Upper lobe of left lung (tissue), 4 donors: ENCODE measurements around the gene ELF1.
"Not testable (repeated sequence)": the region's sequence is repeated elsewhere in the genome, so short reads cannot be mapped to it uniquely, and the experiment has no call there.

Experiments used
- EP300 ChIP-seq, 4 donors: sonication (generic); formaldehyde crosslinking; IDR thresholded peaks; one replicate each; pipeline ENCODE4 v1.5.1; 2017; ENCODE audit warnings: antibody characterized with exemption in 4 of 4, control low read depth in 2 of 4
- TF ChIP-seq, protein P1 (sequence below), 6 experiments: fragments of 450-650 bp in 4 of 6; fragments of 200-600 bp in 2 of 6; sonication (generic) in 2 of 6; IDR thresholded peaks; one replicate each; pipeline ENCODE4 v1.5.1; 2016 to 2019; ENCODE audit warnings: antibody characterized with exemption in 6 of 6

DNA sequence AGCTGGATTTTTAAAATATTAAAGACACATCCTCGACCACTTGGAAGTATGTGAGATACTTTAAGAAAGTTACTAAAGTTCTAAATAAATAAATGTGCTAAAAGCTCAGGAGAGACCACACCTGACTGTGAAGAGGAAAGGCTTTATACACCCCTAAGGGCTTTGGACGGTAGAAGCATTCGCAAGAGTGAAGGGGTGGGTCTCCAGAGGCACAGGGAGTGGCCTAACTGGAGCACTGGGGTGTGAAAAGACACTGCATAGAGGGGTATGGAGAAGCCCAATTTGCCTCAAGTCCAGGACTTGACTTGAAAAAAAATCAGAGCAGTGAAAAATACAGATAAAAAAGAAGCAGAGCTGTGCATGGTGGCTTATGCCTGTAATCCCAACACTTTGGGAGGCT, 125.5 kb downstream of the ELF1 start:
- TF ChIP-seq EP300 (IDR thresholded peaks at IDR 0.05), result not testable (repeated sequence)
- TF ChIP-seq, protein P1, sequence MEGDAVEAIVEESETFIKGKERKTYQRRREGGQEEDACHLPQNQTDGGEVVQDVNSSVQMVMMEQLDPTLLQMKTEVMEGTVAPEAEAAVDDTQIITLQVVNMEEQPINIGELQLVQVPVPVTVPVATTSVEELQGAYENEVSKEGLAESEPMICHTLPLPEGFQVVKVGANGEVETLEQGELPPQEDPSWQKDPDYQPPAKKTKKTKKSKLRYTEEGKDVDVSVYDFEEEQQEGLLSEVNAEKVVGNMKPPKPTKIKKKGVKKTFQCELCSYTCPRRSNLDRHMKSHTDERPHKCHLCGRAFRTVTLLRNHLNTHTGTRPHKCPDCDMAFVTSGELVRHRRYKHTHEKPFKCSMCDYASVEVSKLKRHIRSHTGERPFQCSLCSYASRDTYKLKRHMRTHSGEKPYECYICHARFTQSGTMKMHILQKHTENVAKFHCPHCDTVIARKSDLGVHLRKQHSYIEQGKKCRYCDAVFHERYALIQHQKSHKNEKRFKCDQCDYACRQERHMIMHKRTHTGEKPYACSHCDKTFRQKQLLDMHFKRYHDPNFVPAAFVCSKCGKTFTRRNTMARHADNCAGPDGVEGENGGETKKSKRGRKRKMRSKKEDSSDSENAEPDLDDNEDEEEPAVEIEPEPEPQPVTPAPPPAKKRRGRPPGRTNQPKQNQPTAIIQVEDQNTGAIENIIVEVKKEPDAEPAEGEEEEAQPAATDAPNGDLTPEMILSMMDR (IDR thresholded peaks at IDR 0.05), result not testable (repeated sequence)
